NCI-H82 treated with DMSO at 0.1 percent for 48 hours (cell line): ENCODE results near the gene LYPD6B.
A peak's percentile ranks its signal among the peaks of the same experiment; 100 is the strongest.

Experiments
- DNase-seq: peaks from one replicate; lab custom pipeline; 2025; ENCODE audit not compliant: unreplicated experiment; lab: John Stamatoyannopoulos, UW

Gene LYPD6B

GRCh38 chr2:149039213-149039724 lies 770 bp downstream of the LYPD6B start:
- DNase-seq = no peak

GRCh38 chr2:149040451-149040850 lies 2.0 kb downstream of the LYPD6B start:
- DNase-seq = peak; percentile 2

- DNase-seq = no peak
Measured at GRCh38 chr2:149041482-149041881, 3.0 kb downstream of the LYPD6B start.

- no peak for DNase-seq
Measured at GRCh38 chr2:149042881-149043280, 4.4 kb downstream of the LYPD6B start.

GRCh38 chr2:149044500-149044899 lies 6.0 kb downstream of the LYPD6B start:
- no peak for DNase-seq

- no peak for DNase-seq
Measured at GRCh38 chr2:149047118-149047517, 8.6 kb downstream of the LYPD6B start.

GRCh38 chr2:149049142-149049541 lies 10.6 kb downstream of the LYPD6B start:
- DNase-seq = no peak

- DNase-seq = no peak
Measured at GRCh38 chr2:149050188-149050587, 11.7 kb downstream of the LYPD6B start.

GRCh38 chr2:149055751-149056150 lies 17.3 kb downstream of the LYPD6B start:
- no peak for DNase-seq

- no peak for DNase-seq
Measured at GRCh38 chr2:149056541-149057255, 18.2 kb downstream of the LYPD6B start.

GRCh38 chr2:149057401-149057800 lies 18.9 kb downstream of the LYPD6B start:
- DNase-seq = no peak

- DNase-seq = no peak
Measured at GRCh38 chr2:149058936-149059335, 20.4 kb downstream of the LYPD6B start.

GRCh38 chr2:149059822-149060221 lies 21.3 kb downstream of the LYPD6B start:
- no peak for DNase-seq

- no peak for DNase-seq
Measured at GRCh38 chr2:149061133-149061745, 22.7 kb downstream of the LYPD6B start.

GRCh38 chr2:149062531-149062930 lies 24.0 kb downstream of the LYPD6B start:
- no peak for DNase-seq

GRCh38 chr2:149063177-149063576 lies 24.7 kb downstream of the LYPD6B start:
- no peak for DNase-seq

GRCh38 chr2:149064365-149064841 lies 25.9 kb downstream of the LYPD6B start:
- DNase-seq = no peak

- no peak for DNase-seq
Measured at GRCh38 chr2:149064856-149065630, 26.5 kb downstream of the LYPD6B start.

GRCh38 chr2:149068225-149068995 lies 29.9 kb downstream of the LYPD6B start:
- DNase-seq = no peak

GRCh38 chr2:149068996-149069888 lies 30.7 kb downstream of the LYPD6B start:
- DNase-seq = no peak
